Right lobe of liver (tissue), 4 donors: Measurements from ENCODE around the gene SNX15.

Experiments
- POLR2A ChIP-seq: fragments of 450-650 bp; IDR thresholded peaks from one replicate; pipeline ENCODE4 v1.6.1; 2017; ENCODE audit warnings: antibody characterized with exemption, mild to moderate bottlenecking
- TF ChIP-seq, protein P1 (sequence below), 4 donors: fragments of 200-600 bp in 3 of 4; fragments of 450-650 bp in 1 of 4; IDR thresholded peaks; one replicate each; pipeline versions ENCODE4 v1.5.1 to v1.8.0; 2016 to 2022; ENCODE audit warnings: antibody characterized with exemption in 4 of 4, mild to moderate bottlenecking in 2 of 4
- donor health status: DM: no; HTN: no; CAD: no.
- donor health status: DM: no; HTN: no; CAD: no.
- donor health status: DM: no; HTN: yes; CAD: no.

GRCh38 chr11:65003282-65003681 lies 24.0 kb upstream of the SNX15 start:
- TF ChIP-seq, protein P1, sequence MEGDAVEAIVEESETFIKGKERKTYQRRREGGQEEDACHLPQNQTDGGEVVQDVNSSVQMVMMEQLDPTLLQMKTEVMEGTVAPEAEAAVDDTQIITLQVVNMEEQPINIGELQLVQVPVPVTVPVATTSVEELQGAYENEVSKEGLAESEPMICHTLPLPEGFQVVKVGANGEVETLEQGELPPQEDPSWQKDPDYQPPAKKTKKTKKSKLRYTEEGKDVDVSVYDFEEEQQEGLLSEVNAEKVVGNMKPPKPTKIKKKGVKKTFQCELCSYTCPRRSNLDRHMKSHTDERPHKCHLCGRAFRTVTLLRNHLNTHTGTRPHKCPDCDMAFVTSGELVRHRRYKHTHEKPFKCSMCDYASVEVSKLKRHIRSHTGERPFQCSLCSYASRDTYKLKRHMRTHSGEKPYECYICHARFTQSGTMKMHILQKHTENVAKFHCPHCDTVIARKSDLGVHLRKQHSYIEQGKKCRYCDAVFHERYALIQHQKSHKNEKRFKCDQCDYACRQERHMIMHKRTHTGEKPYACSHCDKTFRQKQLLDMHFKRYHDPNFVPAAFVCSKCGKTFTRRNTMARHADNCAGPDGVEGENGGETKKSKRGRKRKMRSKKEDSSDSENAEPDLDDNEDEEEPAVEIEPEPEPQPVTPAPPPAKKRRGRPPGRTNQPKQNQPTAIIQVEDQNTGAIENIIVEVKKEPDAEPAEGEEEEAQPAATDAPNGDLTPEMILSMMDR (IDR thresholded peaks at IDR 0.05): no peak
- TF ChIP-seq POLR2A: no peak
